IMR-90 (cell line): ENCODE measurements around the gene SPTLC3. TPM values are rescaled to one million over a fixed set of nuclear protein-coding genes. Genes with fewer than 3 reads are reported as not detected.

Experiments used
- ATAC-seq: fragments of 200-7000 bp; cut with Tn5 transposase; 2 replicates; pipeline ENCODE4 v1.9.1; 2020; ENCODE audit warnings: low read depth, mild to moderate bottlenecking, moderate library complexity
- BruUV-seq: library from RNA; stranded (reverse); fragments of 400-500 nt; replicated peaks from 2 replicates; lab custom pipeline; 2021; lab: Mats Ljungman, UMichigan
- CTCF ChIA-PET: fragments of 300-600 bp; formaldehyde crosslinking; extraction: SDS; loops from one replicate; lab custom pipeline; 2021; ENCODE audit warnings: antibody characterized with exemption; lab: Yijun Ruan, JAX
- POLR2A ChIA-PET: fragments of 300-600 bp; sonication (Branson Sonifier 250); formaldehyde crosslinking; loops from one replicate; lab custom pipeline; 2022; ENCODE audit warnings: antibody characterized with exemption; ENCODE audit not compliant: unreplicated experiment; lab: Charles Lee
- DNase-seq: peaks from one replicate; pipeline ENCODE4 v3.0.0; 2013
- H2AFZ ChIP-seq: replicated peaks from 2 replicates; pipeline ENCODE3; 2013; ENCODE audit warnings: low read length, mild to moderate bottlenecking; ENCODE audit not compliant: poor library complexity
- H2AK5ac ChIP-seq: 2 replicates; pipeline ENCODE4 v1.6.1; 2013; ENCODE audit warnings: low read depth, low read length, inconsistent platforms
- H2AK9ac ChIP-seq: replicated peaks from 2 replicates; pipeline ENCODE3; 2013; ENCODE audit warnings: mild to moderate bottlenecking, low read depth, low read length, moderate library complexity; ENCODE audit not compliant: poor library complexity
- H2BK120ac ChIP-seq: 2 replicates; pipeline ENCODE4 v1.6.1; 2013; ENCODE audit warnings: low read depth, low read length, inconsistent platforms
- H2BK15ac ChIP-seq: 3 replicates; pipeline ENCODE4 v1.6.1; 2013; ENCODE audit warnings: low read depth, low read length, inconsistent platforms
- H2BK20ac ChIP-seq: 2 replicates; pipeline ENCODE4 v1.6.1; 2013; ENCODE audit warnings: low read depth, mild to moderate bottlenecking, inconsistent platforms, low read length, moderate library complexity
- H2BK5ac ChIP-seq: 2 replicates; pipeline ENCODE4 v1.6.1; 2013; ENCODE audit warnings: mild to moderate bottlenecking, low read depth, low read length, inconsistent platforms; ENCODE audit not compliant: poor library complexity, severe bottlenecking
- H3K14ac ChIP-seq: replicated peaks from 2 replicates; pipeline ENCODE4 v1.6.1; 2013; ENCODE audit warnings: low read depth, low read length, inconsistent platforms
- H3K18ac ChIP-seq: 2 replicates; pipeline ENCODE4 v1.6.1; 2013; ENCODE audit warnings: low read depth, low read length, control low read depth
- H3K23ac ChIP-seq: 2 replicates; pipeline ENCODE4 v1.6.1; 2013; ENCODE audit warnings: low read depth, low read length, inconsistent platforms
- H3K27ac ChIP-seq: 2 replicates; pipeline ENCODE4 v1.5.1; 2013; ENCODE audit warnings: mild to moderate bottlenecking, control low read depth, low read length; ENCODE audit not compliant: insufficient read depth
- H3K27me3 ChIP-seq: 2 replicates; pipeline ENCODE4 v1.6.1; 2013; ENCODE audit warnings: low read length; ENCODE audit not compliant: control insufficient read depth, insufficient read depth
- H3K36me3 ChIP-seq: 2 replicates; pipeline ENCODE4 v1.6.1; 2013; ENCODE audit warnings: low read length, mixed read lengths; ENCODE audit not compliant: control insufficient read depth, insufficient read depth
- H3K4ac ChIP-seq: 2 replicates; pipeline ENCODE4 v1.6.1; 2013; ENCODE audit warnings: low read depth, low read length, inconsistent platforms
- H3K4me1 ChIP-seq: 2 replicates; pipeline ENCODE4 v1.6.1; 2013; ENCODE audit warnings: low read length, mixed read lengths; ENCODE audit not compliant: control insufficient read depth, insufficient read depth
- H3K4me2 ChIP-seq: 2 replicates; pipeline ENCODE4 v1.6.1; 2013; ENCODE audit warnings: low read depth, mild to moderate bottlenecking, control low read depth, low read length, moderate library complexity
- H3K4me3 ChIP-seq: 2 replicates; pipeline ENCODE4 v1.5.1; 2013; ENCODE audit warnings: low read depth, mild to moderate bottlenecking, control low read depth, low read length, moderate library complexity; ENCODE audit not compliant: insufficient read depth
- H3K56ac ChIP-seq: 2 replicates; pipeline ENCODE4 v1.6.1; 2013; ENCODE audit warnings: low read length, inconsistent platforms; ENCODE audit not compliant: insufficient read depth; ENCODE audit errors: extremely low read depth
- H3K79me1 ChIP-seq, 2 experiments: 2 replicates each; pipeline ENCODE4 v1.6.1; 2013; ENCODE audit warnings: low read length in 2 of 2, inconsistent platforms in 1 of 2, low read depth in 1 of 2
- H3K9ac ChIP-seq: 2 replicates; pipeline ENCODE4 v1.6.1; 2013; ENCODE audit warnings: low read depth, low read length, control low read depth
- H3K9me1 ChIP-seq: 2 replicates; pipeline ENCODE4 v1.6.1; 2013; ENCODE audit warnings: low read length, inconsistent platforms; ENCODE audit not compliant: insufficient read depth
- H3K9me3 ChIP-seq: 2 replicates; pipeline ENCODE4 v1.6.1; 2013; ENCODE audit warnings: low read length; ENCODE audit not compliant: control insufficient read depth, insufficient read depth
- H4K20me1 ChIP-seq: 2 replicates; pipeline ENCODE4 v1.6.1; 2013; ENCODE audit warnings: low read length, inconsistent platforms; ENCODE audit not compliant: insufficient read depth
- H4K5ac ChIP-seq: 2 replicates; pipeline ENCODE4 v1.6.1; 2013; ENCODE audit warnings: mild to moderate bottlenecking, low read depth, low read length, control low read depth
- H4K8ac ChIP-seq, 2 experiments: 2 replicates each; pipeline ENCODE4 v1.6.1; 2013; ENCODE audit warnings: low read depth in 2 of 2, low read length in 2 of 2, control low read depth in 1 of 2, inconsistent platforms in 1 of 2
- H4K91ac ChIP-seq: 2 replicates; pipeline ENCODE4 v1.6.1; 2013; ENCODE audit warnings: low read depth, low read length, inconsistent platforms; ENCODE audit not compliant: insufficient read depth
- BHLHE40 ChIP-seq: fragments of 150-350 bp; IDR thresholded peaks from 2 replicates; pipeline ENCODE4 v1.6.1; 2016; ENCODE audit warnings: mild to moderate bottlenecking, low read depth, low read length
- CEBPB ChIP-seq: IDR thresholded peaks from 2 replicates; pipeline ENCODE4 v1.6.1; 2012; ENCODE audit warnings: low read depth, low read length, improper control_type of control experiment
- CHD1 ChIP-seq: IDR thresholded peaks from 2 replicates; pipeline ENCODE4 v1.6.1; 2012; ENCODE audit warnings: low read depth, low read length, improper control_type of control experiment
- MAFK ChIP-seq: IDR thresholded peaks from 2 replicates; pipeline ENCODE4 v1.6.1; 2012; ENCODE audit warnings: low read depth, low read length, improper control_type of control experiment
- MAZ ChIP-seq: IDR thresholded peaks from 2 replicates; pipeline ENCODE4 v1.6.1; 2012; ENCODE audit warnings: low read depth, mild to moderate bottlenecking, low read length, improper control_type of control experiment, moderate library complexity, borderline replicate concordance
- MXI1 ChIP-seq: IDR thresholded peaks from 2 replicates; pipeline ENCODE4 v1.6.1; 2012; ENCODE audit warnings: low read depth, mild to moderate bottlenecking, low read length, moderate library complexity, borderline replicate concordance
- NFE2L2 ChIP-seq: fragments of 150-350 bp; IDR thresholded peaks from 2 replicates; pipeline ENCODE4 v1.6.1; 2016; ENCODE audit warnings: low read depth, mild to moderate bottlenecking, low read length
- POLR2A ChIP-seq: IDR thresholded peaks from 2 replicates; pipeline ENCODE4 v1.6.1; 2012; ENCODE audit warnings: mild to moderate bottlenecking, low read depth, low read length
- RAD21 ChIP-seq: IDR thresholded peaks from 2 replicates; pipeline ENCODE4 v1.6.1; 2012; ENCODE audit warnings: low read length, improper control_type of control experiment
- RCOR1 ChIP-seq: IDR thresholded peaks from 2 replicates; pipeline ENCODE4 v1.6.1; 2012; ENCODE audit warnings: mild to moderate bottlenecking, low read length, improper control_type of control experiment; ENCODE audit not compliant: insufficient replicate concordance
- RFX5 ChIP-seq: IDR thresholded peaks from 2 replicates; pipeline ENCODE4 v1.8.0; 2012; ENCODE audit warnings: low read depth, mild to moderate bottlenecking, low read length, moderate library complexity
- SMC3 ChIP-seq: fragments of 150-350 bp; IDR thresholded peaks from 2 replicates; pipeline ENCODE4 v1.6.1; 2016; ENCODE audit warnings: low read depth, mild to moderate bottlenecking, antibody characterized with exemption, low read length, moderate library complexity
- WGBS, 2 experiments: methylation state at CpG; one replicate each; pipeline versions ENCODE4 v1.1.5 to v1.1.7; 2013; ENCODE audit warnings: missing lambda C conversion rate in 2 of 2; ENCODE audit not compliant: insufficient read length in 1 of 2; ENCODE audit errors: extremely low coverage in 2 of 2; 5-methylcytosine and 5-hydroxymethylcytosine counted together
- dilution Hi-C: fragments of 300-500 bp; cut with HindIII; formaldehyde crosslinking; loops from one replicate; pipeline ENCODE4 v1.14.3; 2018; ENCODE audit warnings: low sequenced_read_pairs; ENCODE audit not compliant: unreplicated experiment
- in situ Hi-C: fragments of 300-500 bp; cut with MboI; formaldehyde crosslinking; loops from 3 replicates; pipeline ENCODE4 v1.14.3; 2019; ENCODE audit warnings: low sequenced_read_pairs, inconsistent platforms, mixed read lengths
- intact Hi-C: fragments of 100-400 bp; cut with micrococcal nuclease; formaldehyde crosslinking; loops from 2 replicates; pipeline ENCODE4 v1.10.0; 2022
- polyA plus RNA-seq, 3 experiments: library from polyadenylated mRNA; depleted of rRNA; stranded (reverse); fragments of >200 nt; gene quantifications; 2 replicates each; pipeline ENCODE4 v1.2.3, GENCODE V29; 2012; ENCODE audit warnings: low replicate concordance in 1 of 3
- total RNA-seq: library from RNA; depleted of rRNA; stranded (reverse); fragments of >200 nt; gene quantifications from 2 replicates; pipeline ENCODE4 v1.2.3, GENCODE V29; 2012
- TF ChIP-seq, protein P1 (sequence below): fragments of 150-350 bp; IDR thresholded peaks from 2 replicates; pipeline ENCODE4 v1.6.1; 2017; ENCODE audit warnings: mild to moderate bottlenecking, antibody characterized with exemption, low read length, low read depth
- TF ChIP-seq, protein P2 (sequence below): conservative IDR thresholded peaks from 2 replicates; pipeline ENCODE4 v1.5.1; 2012; ENCODE audit warnings: mild to moderate bottlenecking, low read depth, low read length, improper control_type of control experiment

Gene SPTLC3
- total and polyA plus RNA-seq, 2 of the 4 experiments (the other 2 are of a cell fraction): 0.44 to 1.6 TPM

DNA sequence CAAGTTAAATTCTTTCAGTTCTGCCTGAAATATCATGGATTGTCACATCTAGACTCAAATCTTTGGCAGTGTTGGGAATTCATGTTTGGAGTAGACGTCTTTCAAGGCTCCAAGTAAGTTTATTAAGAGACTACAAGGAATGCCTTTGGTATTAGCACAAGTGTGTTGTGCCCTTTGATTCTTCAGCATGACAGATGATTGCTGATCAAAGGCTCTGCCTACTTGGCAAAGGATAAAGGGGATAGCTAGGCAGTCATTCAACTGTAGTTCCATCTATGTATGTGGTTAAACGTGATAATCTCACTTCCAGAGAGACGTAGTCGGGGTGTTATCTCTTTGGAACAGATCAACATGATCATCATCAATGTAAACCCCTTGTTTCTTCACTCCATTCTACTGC is 86.2 kb downstream of the SPTLC3 start:
- no TSS peak for BruUV-seq
- Histone ChIP-seq H3K4me3 (no peak overlapping the region), H4K91ac (no peak overlapping the region), H3K14ac (no peak overlapping the region), H3K27me3 (no peaks in the 10 kb centered on the region; the same call in 1 of the 2 replicates), H3K4me1 (no peaks in the 10 kb centered on the region), H4K5ac (no peak overlapping the region), H2BK15ac (no peak overlapping the region), H3K56ac (no peak overlapping the region), H2BK120ac (no peak overlapping the region), H2AK9ac (no peak overlapping the region), H3K9ac (no peak overlapping the region), H3K4ac (no peak overlapping the region), H2AFZ (no peak overlapping the region), H3K79me1 (no peaks in the 10 kb centered on the region), H2AK5ac (no peak overlapping the region), H4K20me1 (no peaks in the 10 kb centered on the region), H3K4me2 (no peak overlapping the region), H3K36me3 (no peaks in the 10 kb centered on the region), H4K8ac (no peak overlapping the region), H3K18ac (no peak overlapping the region), H2BK5ac (no peak overlapping the region), H3K27ac (no peak overlapping the region), H3K9me3 (no peaks in the 10 kb centered on the region), H2BK20ac (no peak overlapping the region), H3K9me1 (no peaks in the 10 kb centered on the region), H3K23ac (no peak overlapping the region)
- DNase-seq (no peak), ATAC-seq (no peak)
- POLR2A ChIA-PET: no interaction called here
- dilution Hi-C loops (no loop called here), in situ Hi-C loops (no loop called here), intact Hi-C loops (no loop called here)
- no CpG with 5 or more reads among the region's 4 CpGs for WGBS, 2 experiments
- no peak for TF ChIP-seq RAD21
- TF ChIP-seq POLR2A: no peak
- no peak for TF ChIP-seq BHLHE40
- TF ChIP-seq MAZ: no peak
- TF ChIP-seq CEBPB: no peak
- no peak for TF ChIP-seq SMC3
- TF ChIP-seq MAFK: no peak
- TF ChIP-seq MXI1: no peak
- TF ChIP-seq CHD1: no peak
- no peak for TF ChIP-seq RFX5
- TF ChIP-seq, protein P1, sequence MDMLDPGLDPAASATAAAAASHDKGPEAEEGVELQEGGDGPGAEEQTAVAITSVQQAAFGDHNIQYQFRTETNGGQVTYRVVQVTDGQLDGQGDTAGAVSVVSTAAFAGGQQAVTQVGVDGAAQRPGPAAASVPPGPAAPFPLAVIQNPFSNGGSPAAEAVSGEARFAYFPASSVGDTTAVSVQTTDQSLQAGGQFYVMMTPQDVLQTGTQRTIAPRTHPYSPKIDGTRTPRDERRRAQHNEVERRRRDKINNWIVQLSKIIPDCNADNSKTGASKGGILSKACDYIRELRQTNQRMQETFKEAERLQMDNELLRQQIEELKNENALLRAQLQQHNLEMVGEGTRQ: no peak
- TF ChIP-seq NFE2L2: no peak
- no peak for TF ChIP-seq RCOR1
- TF ChIP-seq, protein P2, sequence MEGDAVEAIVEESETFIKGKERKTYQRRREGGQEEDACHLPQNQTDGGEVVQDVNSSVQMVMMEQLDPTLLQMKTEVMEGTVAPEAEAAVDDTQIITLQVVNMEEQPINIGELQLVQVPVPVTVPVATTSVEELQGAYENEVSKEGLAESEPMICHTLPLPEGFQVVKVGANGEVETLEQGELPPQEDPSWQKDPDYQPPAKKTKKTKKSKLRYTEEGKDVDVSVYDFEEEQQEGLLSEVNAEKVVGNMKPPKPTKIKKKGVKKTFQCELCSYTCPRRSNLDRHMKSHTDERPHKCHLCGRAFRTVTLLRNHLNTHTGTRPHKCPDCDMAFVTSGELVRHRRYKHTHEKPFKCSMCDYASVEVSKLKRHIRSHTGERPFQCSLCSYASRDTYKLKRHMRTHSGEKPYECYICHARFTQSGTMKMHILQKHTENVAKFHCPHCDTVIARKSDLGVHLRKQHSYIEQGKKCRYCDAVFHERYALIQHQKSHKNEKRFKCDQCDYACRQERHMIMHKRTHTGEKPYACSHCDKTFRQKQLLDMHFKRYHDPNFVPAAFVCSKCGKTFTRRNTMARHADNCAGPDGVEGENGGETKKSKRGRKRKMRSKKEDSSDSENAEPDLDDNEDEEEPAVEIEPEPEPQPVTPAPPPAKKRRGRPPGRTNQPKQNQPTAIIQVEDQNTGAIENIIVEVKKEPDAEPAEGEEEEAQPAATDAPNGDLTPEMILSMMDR: no peak
- CTCF ChIA-PET: no interaction called here
